Retinal pigment epithelial cell (primary cell): ENCODE data around the gene CCNI2.

ENCODE experiments used
- DNase-seq: peaks from one replicate; pipeline ENCODE4 v3.0.0-alpha.2; 2010; ENCODE audit warnings: low read depth
- H3K4me3 ChIP-seq: 2 replicates; pipeline ENCODE4 v1.5.1; 2011; ENCODE audit warnings: mild to moderate bottlenecking, low read length, control low read depth, moderate library complexity
- TF ChIP-seq, protein P1 (sequence below): conservative IDR thresholded peaks from 2 replicates; pipeline ENCODE4 v1.5.1; 2011; ENCODE audit warnings: low read depth, low read length, control low read depth, inconsistent platforms

CCNI2 gene

DNA sequence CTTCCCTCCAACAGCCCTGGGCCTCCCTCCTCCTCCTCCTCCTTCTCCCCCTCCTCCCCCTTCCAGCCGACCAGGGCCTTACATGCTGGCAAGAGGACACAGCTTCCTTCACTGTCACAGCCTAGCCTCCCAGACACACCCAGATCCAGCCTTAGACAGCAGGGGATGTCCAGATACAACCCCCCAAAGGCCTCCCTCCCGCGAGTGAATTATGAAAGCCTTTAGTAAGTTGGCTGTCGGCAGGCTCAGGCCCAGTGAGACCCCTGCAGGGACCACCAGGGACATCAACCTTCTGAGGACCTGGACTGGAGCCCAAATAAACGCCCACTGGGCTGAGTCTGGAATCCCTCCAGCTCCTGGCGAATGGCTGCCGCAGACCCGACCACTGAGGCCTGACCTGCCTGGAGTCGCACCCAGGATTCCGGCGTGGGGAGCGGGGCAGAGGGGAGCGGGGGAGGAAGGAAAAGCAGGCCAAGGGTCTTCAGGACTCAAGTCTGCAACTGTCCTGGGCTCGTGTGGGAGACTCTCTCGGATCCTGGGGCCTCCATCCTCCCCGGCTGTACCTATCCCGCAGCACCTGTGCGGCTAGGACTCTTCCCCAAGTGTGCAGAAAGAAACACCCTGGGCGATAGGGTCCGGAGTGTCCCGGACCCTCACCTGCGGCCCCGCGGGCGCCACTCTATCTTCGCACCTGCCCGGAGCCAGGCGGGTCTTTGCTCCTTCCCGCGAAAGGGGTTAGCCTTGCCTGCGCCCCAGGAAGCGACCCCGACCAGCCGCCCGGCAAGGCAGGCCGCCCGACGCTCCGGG lies 29.1 kb downstream of the CCNI2 start:
- TF ChIP-seq, protein P1, sequence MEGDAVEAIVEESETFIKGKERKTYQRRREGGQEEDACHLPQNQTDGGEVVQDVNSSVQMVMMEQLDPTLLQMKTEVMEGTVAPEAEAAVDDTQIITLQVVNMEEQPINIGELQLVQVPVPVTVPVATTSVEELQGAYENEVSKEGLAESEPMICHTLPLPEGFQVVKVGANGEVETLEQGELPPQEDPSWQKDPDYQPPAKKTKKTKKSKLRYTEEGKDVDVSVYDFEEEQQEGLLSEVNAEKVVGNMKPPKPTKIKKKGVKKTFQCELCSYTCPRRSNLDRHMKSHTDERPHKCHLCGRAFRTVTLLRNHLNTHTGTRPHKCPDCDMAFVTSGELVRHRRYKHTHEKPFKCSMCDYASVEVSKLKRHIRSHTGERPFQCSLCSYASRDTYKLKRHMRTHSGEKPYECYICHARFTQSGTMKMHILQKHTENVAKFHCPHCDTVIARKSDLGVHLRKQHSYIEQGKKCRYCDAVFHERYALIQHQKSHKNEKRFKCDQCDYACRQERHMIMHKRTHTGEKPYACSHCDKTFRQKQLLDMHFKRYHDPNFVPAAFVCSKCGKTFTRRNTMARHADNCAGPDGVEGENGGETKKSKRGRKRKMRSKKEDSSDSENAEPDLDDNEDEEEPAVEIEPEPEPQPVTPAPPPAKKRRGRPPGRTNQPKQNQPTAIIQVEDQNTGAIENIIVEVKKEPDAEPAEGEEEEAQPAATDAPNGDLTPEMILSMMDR = no peak
- DNase-seq = no peak
- peak overlapping the region; percentile 84 for H3K4me3 ChIP-seq

DNA sequence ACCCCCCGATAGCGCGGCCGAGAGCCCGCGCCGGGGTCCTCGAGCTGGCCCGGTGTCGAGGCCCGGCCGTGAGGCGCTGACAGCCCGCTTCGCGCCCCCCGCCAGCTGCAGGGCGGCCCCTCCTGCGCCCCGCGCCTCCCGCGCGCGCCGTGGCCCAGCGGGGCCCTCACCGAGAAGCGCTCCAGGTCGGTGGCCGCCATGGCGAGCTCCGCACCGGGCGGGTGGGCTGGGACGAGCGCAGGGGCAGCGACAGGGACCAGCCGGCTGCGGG lies 29.6 kb downstream of the CCNI2 start:
- DNase-seq = no peak
- TF ChIP-seq, protein P1 = no peak
- H3K4me3 ChIP-seq = peak overlapping the region; percentile 84

DNA sequence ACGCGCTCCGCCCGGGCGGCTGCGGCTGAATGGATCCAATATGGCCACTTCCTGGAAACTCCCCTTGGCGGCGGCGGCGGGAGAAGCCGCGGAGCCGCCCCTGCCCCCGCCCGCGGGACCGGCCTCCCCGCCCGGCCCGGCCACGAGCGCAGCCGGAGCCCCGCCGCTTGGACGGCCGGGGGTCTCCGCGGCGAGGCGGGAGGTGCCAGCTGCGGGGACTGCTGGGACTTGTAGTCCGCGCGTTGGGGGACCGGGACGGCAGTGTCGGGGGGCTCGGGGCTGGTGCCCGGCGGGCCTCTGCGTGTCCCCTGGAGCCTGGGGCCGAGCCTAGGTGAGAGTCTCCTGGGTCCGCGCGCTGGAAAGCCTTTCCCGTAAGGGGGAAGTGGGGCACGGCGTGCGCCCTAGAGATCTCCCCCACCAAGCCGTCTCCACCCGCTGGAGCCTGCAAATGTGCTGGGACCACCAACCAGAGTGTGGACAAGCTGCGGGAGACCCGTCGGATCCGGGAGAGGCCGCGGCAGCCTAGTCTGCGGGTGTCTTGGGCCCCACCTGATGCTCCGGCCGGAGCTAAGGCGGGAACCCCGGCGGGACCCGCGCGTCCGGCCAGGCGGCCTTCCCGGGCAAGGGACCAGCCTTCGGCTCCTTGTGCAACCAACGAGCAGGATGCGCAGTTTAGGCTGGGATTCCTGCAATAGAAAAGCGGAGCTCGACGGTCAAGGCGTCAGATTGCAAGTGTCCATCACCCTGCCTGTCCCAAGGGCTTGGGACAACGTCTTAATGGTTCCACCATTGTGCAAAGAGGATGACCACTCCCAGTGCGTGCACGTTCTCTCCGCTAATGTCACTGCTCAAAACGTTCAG lies 30.2 kb downstream of the CCNI2 start, which contains the start of gene SEPTIN8:
TSS of gene SEPTIN8 (minus strand) at position 31 of the 861 bp plus-strand sequence. CDS start 102 bp downstream, outside the sequence.
- DNase-seq = no peak
- TF ChIP-seq, protein P1 = no peak
- peak within 1 kb of the TSS; percentile 84 for H3K4me3 ChIP-seq

DNA sequence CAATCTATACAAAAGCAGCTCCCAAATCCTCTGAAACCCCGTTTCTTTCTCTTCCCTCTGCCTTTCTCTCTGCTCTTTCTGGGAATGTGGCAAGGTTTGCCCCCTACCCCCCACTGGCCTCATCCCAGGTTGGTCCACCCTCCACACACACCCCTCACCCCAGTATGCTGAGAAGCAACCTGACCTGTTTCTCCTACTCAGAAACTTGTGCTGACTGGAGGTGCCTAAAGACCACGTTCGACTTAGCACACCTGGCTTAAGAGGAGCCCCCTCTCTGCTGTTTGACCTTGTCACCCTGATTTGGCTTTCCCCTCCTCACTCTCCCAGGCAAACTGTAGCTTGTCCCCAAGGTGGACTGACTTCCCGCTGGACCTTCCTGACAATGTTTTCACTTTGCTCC lies 30.9 kb downstream of the CCNI2 start:
- TF ChIP-seq, protein P1 = no peak
- H3K4me3 ChIP-seq = peak overlapping the region; percentile 84
- DNase-seq = no peak

DNA sequence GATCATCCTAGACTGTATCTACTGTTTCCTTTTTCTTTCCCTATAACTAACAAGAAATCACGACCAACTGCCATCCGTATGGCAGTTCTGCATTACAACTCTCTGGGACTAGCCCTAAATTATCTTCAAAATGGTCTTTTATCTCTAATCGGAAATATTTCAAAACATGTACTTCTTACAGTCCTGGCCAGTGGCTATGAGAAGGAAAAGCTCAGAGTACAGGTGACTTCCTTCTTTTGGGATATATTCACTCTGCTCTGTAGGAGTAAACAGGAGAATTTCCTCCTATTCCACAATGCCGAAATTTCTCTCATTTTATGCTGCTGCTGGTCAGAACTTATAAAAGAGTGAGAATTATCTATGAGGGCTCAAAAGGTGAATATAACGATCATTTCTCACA lies 31.6 kb downstream of the CCNI2 start:
- TF ChIP-seq, protein P1 = no peak
- no peak for DNase-seq
- H3K4me3 ChIP-seq = no peak overlapping the region

DNA sequence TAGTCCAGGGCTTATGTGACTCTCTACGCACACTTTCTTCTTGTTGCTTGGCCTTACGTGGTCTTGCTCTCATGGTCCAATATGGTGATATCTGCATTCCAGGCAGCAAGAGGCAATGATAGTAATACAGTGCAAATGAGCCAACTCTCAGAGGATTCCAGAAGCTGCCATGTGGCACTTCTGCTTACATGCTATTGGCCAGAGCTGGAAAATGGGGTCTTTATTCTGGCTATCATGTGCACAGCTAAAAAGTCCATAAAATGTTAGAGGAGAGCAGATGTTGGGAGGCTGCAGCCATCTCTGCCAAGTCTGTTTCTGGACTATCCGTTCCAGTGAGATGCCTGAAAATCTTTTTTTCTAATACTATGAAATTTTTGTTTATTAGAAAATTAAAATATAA lies 32.7 kb downstream of the CCNI2 start:
- TF ChIP-seq, protein P1 = no peak
- no peak overlapping the region for H3K4me3 ChIP-seq
- DNase-seq = no peak

DNA sequence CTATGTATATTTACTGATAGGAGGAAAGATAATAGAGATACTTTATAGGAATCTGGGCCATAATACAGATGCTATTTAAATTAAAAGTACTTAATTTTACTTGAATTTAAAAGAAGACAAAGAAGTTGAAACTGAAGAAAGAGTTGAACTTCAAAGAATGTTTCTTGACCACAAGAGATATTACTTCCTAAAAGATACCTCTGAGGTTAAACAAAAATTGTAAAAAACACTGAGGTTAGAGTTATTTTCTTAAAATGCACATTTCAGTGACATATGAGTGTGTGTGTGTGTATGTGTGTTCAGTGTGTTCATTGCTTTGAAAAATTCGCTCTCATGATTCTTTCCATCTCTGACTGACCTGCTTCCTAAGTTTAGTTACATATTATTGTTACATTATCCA lies 33.4 kb downstream of the CCNI2 start:
- TF ChIP-seq, protein P1 = no peak
- DNase-seq = no peak
- H3K4me3 ChIP-seq = no peak overlapping the region
